ENCODE measurements around the gene ADARB1.

The ADARB1 gene

DNA sequence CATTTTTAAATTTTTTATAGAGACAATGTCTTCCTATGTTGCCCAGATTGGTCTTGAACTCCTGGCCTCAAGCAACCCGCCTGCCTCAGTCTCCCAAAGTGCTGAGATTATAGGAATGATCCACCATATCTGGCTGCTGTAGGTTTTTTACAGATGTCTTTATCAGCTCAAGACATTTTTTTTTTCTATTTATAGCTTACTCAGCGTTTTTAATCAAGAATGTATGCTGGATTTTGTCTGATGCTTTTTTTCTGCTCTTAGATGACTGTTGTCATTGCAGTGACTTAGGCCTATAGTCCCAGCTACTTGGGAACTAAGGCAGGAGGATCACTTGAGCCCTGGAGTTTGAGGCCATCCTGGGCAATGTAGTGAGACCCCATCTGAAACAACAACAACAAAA lies 140.8 kb downstream of the ADARB1 start:
- no peak for DNase-seq

DNA sequence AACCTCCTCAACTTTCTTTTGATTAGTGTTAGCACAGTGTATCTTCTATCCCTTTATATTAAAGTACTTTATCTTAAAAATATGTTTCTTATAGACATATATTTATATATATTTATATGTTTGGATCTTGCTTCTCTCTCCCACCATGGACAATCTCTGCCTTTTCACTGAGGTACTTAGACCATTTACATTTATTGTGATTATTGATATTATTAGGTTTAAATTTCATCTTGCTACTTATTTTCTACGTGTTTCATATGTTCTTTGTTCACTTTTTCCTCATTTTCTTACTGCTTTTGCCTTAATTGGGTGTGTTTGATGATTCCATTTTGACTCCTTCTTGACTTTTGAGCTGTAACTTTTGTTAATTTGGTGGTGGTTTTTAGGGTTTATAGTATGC lies 142.6 kb downstream of the ADARB1 start:
- no peak for DNase-seq

DNA sequence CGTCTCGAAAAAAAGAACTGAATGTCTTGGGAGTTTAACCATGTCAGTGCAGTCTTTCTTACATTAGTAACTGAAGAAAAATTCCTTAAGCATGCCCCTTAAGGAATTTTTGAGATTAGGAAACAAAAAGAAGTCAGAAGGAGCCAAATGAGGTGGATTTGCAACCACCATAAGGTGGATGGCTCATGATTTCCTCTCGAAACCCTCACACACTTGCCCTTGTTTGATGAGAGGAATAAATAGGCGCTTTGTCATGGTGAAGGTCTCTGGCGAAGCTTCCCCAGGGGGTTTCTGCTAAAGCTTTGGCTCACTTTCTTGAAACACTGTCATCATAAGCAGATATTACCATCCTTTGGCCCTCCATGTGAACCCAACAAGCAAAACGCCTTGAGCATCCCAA lies 145.1 kb downstream of the ADARB1 start:
- no peak for DNase-seq

DNA sequence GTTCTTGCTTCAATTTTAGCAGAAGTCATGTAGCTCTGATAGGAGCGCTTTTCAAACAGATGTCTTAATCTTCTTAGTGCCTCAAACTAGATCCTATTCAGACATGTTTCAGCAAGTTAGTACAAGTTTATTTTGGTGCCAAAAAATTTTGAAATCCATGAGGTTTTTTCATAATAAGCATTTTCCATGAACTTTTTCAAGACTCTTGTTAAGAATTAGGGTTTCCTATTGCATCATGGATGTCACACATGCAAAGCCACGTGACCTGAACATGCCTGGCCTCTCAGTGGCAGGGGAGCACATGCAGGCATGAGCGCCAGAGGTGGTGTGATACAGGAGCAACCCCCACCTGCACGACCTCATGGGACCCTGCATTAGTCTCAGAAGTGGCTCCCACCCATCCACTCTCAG lies 145.7 kb downstream of the ADARB1 start:
- no peak for DNase-seq

DNA sequence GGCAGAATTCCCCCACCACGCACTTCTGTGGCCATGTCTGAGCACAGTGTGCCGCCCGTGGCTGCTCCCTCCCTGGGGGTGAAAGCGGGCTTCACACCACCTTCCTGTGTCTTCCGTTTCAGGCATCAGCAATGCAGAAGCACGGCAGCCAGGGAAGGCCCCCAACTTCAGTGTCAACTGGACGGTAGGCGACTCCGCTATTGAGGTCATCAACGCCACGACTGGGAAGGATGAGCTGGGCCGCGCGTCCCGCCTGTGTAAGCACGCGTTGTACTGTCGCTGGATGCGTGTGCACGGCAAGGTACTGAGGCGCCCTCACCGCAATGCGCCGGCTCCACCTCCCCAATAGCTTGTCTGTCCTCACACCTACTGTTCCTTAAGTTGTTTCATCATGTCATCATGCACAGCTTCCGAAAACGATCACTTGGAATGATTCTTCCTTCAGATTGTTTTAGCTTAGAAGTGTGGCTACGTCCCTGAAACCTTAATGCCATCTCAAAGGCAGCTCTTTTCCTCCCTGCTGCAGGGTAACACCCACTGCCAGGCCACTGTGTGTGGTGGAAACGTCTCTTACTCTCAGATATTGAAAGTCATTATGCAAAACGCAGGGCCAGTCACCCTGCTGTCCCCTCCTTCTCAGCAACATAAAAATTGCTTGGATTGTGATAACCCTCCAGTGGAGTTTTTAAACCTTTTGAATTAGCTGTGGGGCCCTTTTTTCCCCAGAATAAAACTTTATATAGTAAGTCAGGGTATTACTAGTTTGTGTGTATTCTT lies 146.5 kb downstream of the ADARB1 start:
- no peak for DNase-seq

DNA sequence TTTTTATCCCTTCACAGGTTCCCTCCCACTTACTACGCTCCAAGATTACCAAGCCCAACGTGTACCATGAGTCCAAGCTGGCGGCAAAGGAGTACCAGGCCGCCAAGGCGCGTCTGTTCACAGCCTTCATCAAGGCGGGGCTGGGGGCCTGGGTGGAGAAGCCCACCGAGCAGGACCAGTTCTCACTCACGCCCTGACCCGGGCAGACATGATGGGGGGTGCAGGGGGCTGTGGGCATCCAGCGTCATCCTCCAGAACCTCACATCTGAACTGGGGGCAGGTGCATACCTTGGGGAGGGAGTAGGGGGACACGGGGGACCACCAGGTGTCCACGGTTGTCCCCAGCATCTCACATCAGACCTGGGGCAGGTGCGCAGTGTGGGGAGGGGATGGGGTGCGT lies 147.6 kb downstream of the ADARB1 start:
- DNase-seq, result no peak

DNA sequence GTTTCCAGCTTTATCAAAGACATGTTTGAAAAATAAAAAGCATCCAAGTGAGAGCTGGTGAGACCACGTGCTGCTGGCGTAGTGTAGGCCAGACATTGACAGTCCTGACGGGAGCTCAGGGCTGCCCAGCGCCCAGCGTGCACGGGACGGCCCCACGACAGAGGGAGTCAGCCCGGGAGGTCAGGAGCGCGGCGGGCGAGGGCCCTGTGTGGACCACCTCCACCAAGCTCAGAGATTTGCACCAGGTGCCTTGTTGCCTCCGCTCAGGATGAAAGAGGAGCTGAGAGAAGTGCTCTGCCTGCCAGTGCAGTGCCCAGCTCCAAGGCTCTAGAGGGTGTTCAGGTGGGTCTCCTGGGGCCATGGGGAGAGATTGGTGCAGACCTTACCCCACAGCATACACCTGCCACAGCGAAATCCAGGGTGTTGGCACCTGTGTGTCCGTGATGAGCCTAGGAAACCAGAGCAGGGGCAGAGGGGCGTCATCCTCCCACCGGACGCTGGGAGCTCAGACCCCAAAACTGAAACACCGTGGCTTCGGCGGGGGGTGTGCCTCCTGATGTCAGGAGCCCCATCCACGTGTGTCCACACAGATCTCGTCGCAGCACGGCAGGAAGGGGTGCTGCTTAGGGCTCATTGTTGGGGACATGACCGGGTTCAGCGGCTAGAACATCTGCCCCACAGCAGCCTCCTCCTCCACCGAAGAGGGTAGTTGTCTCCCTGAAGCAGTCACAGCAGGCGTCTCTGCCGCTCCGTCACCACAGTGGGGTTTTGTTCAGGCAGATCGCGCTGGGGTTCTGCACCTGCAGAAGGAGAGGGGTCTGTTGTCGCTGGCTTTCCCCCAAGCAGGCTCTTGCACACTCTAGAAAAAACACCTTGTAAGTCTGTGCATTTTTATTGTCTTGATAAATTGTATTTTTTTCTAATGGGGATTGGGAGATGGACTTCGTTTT lies 149.1 kb downstream of the ADARB1 start:
- no peak for DNase-seq

DNA sequence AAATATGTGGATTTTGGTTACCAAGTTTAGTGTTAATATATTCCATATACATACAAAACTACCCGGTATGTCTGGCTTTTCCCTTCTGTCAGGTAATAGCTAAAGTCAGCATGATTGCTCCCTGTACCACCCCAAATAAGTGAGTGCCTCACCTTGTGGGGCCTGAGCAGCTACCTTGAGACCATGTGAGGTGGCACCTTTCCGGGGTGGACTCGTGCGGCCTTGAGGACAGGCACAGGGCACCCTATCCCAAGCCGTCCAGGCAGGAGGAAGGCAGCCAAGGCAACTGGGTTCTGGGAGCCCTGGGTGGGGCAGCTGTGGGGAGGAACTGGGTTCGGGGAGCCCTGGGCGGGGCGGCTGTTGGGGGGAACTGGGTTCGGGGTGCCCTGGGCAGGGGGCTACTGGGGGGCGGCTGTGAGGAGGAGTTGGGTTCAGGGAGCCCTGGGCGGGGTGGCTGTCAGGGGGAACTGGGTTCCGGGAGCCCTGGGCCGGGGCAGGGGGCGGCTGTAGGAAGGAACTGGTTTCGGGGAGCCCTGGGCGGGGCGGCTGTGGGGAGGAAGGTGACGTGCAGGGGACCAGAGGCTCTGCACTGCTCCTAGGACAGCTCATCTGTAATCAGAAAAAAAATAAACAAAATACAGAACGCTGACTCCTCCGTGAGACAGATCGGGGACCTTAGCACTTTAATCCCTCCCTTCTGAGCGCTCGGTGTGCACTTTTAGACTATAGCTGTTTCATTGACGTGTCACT lies 150.0 kb downstream of the ADARB1 start:
- DNase-seq, result no peak

DNA sequence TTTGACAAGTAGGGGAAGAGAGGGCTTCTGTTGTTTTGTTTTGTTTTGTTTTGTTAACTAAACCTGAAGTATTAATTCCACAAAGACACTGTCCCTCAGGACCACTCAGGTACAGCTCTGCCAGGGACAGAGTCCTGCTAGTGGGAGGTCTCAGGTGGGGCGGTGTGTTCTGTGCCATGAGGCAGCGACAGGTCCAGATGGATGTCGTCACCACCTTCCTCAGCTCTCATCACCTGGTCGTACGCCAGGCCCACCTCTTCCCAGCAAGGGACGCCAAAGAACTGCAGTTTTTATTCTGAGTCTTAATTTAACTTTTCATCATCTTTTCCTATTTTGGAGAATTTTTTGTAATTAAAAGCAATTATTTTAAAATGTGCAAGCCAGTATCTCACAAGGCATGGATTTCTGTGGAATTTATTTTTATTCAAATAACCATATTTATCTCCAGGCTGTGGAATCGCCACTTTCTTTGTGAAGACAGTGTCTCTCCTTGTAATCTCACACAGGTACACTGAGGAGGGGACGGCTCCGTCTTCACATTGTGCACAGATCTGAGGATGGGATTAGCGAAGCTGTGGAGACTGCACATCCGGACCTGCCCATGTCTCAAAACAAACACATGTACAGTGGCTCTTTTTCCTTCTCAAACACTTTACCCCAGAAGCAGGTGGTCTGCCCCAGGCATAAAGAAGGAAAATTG lies 150.8 kb downstream of the ADARB1 start:
- DNase-seq, result no peak

DNA sequence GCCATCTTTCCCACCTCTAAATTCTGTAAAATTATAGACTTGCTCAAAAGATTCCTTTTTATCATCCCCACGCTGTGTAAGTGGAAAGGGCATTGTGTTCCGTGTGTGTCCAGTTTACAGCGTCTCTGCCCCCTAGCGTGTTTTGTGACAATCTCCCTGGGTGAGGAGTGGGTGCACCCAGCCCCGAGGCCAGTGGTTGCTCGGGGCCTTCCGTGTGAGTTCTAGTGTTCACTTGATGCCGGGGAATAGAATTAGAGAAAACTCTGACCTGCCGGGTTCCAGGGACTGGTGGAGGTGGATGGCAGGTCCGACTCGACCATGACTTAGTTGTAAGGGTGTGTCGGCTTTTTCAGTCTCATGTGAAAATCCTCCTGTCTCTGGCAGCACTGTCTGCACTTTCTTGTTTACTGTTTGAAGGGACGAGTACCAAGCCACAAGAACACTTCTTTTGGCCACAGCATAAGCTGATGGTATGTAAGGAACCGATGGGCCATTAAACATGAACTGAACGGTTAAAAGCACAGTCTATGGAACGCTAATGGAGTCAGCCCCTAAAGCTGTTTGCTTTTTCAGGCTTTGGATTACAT lies 151.5 kb downstream of the ADARB1 start:
- DNase-seq, result no peak

DNA sequence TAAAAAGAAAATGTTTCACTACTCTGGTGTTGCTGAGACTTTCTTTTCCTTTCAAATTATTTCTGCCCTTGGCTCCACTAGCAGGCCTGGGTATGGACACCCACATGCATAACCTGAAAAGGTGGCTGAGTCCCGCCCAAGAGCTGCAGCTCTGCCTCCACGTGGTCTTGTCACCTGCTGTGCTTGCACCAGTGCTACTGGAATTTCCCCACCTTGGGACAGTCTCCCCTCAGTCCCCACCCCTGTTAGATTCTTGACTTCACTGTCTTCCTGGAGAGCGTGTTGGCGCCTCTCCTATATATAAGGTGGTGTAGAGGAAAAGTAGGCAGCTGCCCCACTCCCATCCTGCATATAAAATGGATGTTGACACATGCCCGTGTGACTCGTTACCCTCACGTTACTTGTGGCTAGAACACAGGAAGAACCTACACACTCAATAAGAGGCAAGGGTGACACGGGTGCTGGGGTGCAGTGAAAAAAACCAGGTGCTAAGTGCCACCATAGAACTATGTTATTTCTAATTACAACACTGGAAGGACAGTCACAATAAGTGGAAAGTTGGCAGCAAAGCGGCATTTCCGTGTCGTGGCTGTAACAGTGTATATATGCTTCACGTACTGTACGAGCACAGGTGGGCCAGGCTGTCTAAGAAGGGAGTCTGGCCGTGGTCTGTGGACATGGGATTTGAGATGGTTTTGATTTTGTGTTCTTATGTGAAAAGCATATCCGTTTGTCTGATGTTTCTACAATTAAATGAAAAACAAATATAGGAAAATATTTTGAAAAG lies 152.4 kb downstream of the ADARB1 start:
- no peak for DNase-seq

DNA sequence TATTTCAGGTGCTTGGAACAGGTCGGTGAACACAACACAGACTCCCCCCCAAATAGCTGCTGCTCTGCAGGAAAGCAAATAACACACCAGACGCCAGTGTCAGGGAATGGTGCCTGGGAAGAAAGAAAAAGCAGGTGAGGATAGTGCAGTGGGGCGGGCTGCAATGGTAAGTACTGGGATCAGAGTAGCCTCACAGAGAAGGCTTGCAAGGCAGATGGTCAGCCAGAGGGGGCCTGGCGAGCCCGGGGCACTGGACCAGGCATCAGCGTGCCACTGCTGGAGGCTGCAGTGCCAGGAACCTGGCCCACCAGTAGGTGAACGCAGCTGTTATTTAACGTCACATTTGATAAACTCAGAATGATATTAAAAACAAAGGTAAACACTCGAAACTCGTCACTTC lies 153.4 kb downstream of the ADARB1 start:
- no peak for DNase-seq

DNA sequence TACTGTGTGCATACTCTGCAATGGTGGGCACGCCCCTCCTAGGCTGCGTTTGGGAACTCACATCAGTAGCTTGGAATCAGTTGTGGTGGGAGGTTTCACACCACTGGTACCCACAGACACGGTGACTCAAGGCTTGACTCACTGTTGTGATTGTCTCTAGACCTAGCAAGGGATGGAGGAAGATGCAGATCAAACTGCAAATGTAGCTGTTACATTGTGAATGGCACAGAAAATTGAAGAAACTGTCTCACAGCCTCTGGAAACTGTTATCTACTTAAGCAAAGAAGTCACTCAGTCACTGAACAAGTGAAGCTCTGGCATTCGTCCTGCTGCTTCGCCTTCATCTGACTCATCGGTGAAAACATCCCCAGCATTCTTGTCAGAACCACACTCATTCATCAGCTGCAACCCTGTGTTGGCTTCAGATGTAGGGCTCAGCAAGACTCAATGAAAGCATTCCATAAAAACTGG lies 153.8 kb downstream of the ADARB1 start:
- no peak for DNase-seq

DNA sequence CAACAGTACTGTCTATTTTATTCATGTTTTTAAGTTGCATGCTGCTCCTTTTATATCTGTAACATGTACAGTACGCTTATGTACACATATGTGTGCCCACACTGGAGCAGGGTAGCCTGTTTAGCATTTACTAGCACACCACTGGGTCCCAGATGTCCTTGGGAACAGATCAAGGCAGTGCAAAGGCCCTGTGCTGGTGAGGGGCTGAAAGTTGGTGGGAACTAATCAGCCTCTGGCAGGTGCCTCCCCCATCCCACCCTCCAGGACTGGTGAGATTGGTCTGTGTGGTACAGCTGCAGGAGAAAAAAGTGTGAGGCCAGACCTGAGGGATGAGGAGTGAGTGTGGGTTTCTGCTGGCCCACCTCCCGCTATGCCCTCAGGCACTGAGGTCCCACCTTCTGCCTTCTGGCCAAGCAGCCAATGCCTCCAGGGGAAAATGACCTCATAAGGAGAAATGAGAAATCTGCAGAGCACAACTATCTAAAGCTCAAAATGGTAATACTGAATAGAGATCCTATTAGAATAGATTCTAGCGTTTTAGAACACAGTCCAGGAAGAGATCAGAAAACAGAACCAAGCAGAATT lies 154.4 kb downstream of the ADARB1 start:
- no peak for DNase-seq

DNA sequence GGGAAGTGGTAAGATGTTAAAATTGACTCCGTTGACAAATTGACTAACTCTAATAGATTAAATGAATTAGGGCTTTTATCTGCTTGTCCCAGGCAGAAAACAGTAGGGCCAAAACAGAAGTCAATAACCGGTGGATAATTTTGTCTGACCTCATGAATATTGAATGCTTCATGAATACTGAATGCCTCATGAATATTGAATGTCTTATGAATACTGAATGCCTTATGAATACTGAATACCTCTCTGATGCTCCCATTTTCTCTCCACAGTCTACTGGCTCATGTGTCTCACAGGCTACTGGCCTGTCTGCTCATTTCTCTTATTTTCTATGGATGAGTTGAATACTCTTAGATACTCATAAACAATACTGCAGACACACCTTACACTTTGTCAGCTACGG lies 157.3 kb downstream of the ADARB1 start:
- DNase-seq, result no peak

DNA sequence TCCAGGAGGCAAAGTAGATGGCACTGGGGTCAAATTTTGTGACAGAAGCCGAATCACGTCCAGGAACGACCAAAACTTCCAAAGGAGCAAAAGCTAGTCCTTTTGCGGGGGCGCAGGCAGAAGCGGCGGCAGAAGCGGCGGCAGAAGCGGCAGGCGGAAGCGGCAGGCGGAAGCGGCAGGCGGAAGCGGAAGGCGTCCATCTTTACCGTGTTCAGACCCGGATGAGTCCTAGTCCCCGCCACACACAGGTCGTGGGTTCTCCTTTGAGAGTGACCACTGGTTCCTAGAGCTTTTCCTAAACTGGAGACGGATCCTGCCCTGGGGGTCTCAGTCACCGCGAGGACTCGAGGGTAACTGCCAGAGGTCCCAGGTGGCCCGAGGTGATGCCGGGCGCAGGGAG lies 159.7 kb downstream of the ADARB1 start:
- no peak for DNase-seq

DNA sequence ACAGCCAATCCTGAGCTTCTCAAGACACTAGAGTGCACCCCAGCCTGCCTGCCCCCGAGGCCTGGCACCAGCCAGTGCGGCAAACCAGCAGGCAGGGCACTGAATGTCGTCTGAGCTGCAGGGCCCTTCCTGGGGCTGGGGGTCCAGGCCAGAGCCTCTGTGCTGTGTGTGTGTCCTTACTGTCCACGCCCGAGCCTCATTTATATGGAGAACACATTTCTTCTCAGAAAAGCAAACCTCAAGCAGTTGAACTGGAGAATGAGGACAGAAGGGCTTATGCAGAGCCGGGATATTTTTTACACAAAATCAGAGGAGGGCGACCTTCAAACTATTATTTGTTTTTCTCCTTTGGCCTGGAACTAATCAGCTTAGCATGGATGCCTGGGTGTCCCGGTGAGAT lies 160.6 kb downstream of the ADARB1 start:
- no peak for DNase-seq

DNA sequence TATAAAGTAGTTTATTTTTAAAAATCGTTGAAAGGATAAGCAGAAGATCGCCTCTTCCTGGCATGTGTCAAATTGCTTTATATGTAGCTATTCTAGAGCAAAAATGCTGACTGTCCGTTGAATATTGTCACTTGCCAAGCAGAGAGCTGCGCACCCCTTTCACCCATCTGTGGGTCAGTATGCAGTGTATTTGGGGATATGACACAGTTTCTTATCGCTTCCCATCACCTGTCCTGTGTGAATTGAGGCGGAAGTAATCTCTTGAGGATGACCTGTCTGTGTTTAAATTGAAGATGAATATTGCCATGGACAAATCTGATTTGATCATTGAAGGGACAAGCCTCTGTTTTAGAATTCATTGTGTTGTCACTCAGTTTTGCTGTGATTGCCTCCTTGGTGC lies 161.1 kb downstream of the ADARB1 start:
- no peak for DNase-seq

DNA sequence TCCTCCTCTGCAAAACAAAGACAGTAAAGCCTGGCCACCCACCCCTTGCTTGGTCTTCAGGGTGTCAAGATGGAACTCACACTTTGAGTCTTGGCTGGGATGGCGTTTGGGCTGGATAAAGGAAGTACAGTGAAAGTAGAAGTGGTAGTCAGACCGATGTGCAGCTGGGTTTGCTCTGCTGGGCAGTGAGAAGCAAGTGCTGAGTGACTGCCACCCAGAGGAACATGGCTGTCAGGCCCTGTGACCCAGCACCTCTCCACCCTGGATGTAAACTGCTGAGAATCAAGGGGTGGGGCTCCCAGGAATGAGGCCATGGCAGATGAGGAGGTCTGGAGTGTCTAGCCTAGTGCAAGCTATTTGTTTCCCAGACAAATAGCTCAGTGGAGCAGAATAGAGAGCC lies 162.1 kb downstream of the ADARB1 start:
- no peak for DNase-seq

DNA sequence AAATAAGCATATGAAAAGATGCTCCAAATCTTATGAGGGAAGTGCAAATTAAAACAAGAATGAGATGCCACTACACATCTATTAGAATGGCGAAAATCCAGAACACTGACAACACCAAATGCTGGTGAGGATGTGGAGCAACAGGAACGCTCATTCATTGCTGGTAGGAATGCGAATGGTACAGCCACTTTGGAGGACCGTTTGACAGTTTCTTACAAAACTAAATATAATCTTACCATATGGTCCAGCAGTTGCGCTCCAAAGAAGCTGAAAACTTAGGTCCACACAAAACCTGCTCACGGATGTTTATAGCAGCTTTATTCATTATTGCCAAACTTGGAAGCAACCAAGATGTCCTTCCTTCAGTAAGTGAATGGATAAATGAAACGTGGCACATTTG lies 163.0 kb downstream of the ADARB1 start:
- DNase-seq, result no peak

DNA sequence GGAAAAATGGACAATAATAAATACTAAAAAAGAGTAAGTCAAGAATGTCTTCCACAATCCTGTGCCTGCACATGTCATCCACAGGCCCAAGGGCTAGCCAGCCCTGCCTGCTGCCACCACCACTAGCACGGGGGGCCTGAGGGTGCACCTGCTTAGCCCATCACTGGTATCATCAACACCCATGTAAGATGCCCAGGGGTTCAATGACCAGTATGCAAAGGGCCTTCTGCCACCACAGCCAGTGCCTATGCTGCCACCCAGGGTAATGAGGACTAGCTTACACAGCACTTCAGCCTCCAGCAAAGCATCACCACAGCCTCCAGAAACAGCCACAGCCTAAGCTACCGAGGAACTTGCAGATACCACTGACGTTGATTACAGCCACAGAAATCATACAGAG lies 167.0 kb downstream of the ADARB1 start:
- no peak for DNase-seq

Data from NCI-H2227 treated with DMSO at 0.1 percent for 48 hours (cell line).